Keratinocyte (primary cell): Measurements from ENCODE around the gene DNAJB11. TPM values are rescaled to one million over a fixed set of nuclear protein-coding genes. Genes with fewer than 3 reads are reported as not detected.

Experiments used
- DNase-seq: peaks from one replicate; pipeline ENCODE4 v3.0.0-alpha.2; 2011; ENCODE audit warnings: low read depth, missing footprints, low spot score
- FAIRE-seq: peaks from 2 replicates; lab custom pipeline; 2011; peaks lifted over from hg19 to GRCh38; lab: Jason Lieb, UNC
- H2AFZ ChIP-seq: 2 replicates; pipeline ENCODE4 v1.6.0; 2012; ENCODE audit warnings: low read length, control low read depth, inconsistent platforms; ENCODE audit not compliant: control insufficient read depth
- H3K27ac ChIP-seq: 2 replicates; pipeline ENCODE4 v1.5.1; 2011; ENCODE audit warnings: low read length; ENCODE audit not compliant: control insufficient read depth, insufficient read depth
- H3K27me3 ChIP-seq: 3 replicates; pipeline ENCODE4 v1.6.0; 2011; ENCODE audit warnings: low read length; ENCODE audit not compliant: control insufficient read depth, insufficient read depth; ENCODE audit errors: extremely low read depth
- H3K36me3 ChIP-seq, 2 experiments: 2 replicates in 1 of 2; 3 replicates in 1 of 2; pipeline ENCODE4 v1.5.1; 2011; ENCODE audit warnings: low read length in 2 of 2, mild to moderate bottlenecking in 1 of 2; ENCODE audit not compliant: control insufficient read depth in 2 of 2, insufficient read depth in 2 of 2; ENCODE audit errors: extremely low read depth in 1 of 2
- H3K4me1 ChIP-seq: 3 replicates; pipeline ENCODE4 v1.5.1; 2011; ENCODE audit warnings: low read length; ENCODE audit not compliant: control insufficient read depth, insufficient read depth; ENCODE audit errors: extremely low read depth
- H3K4me2 ChIP-seq: 3 replicates; pipeline ENCODE4 v1.6.0; 2011; ENCODE audit warnings: low read depth, low read length; ENCODE audit not compliant: control insufficient read depth, insufficient read depth; ENCODE audit errors: extremely low read depth
- H3K4me3 ChIP-seq, 3 experiments: fragments of 200-600 bp in 1 of 3; sonication (generic) in 1 of 3; 2 replicates in 2 of 3; 3 replicates in 1 of 3; pipeline ENCODE4 v1.5.1; 2011 to 2016; ENCODE audit warnings: low read length in 3 of 3, mild to moderate bottlenecking in 3 of 3, control low read depth in 2 of 3, inconsistent platforms in 1 of 3, low read depth in 1 of 3, mixed read lengths in 1 of 3, mixed run types in 1 of 3, moderate library complexity in 1 of 3; ENCODE audit not compliant: control insufficient read depth in 2 of 3, insufficient read depth in 2 of 3; ENCODE audit errors: extremely low read depth in 1 of 3
- H3K79me2 ChIP-seq: 2 replicates; pipeline ENCODE4 v1.6.0; 2012; ENCODE audit warnings: low read length; ENCODE audit not compliant: control insufficient read depth, insufficient read depth
- H3K9ac ChIP-seq: 3 replicates; pipeline ENCODE4 v1.6.0; 2011; ENCODE audit warnings: low read length; ENCODE audit not compliant: control insufficient read depth, insufficient read depth; ENCODE audit errors: extremely low read depth
- H3K9me1 ChIP-seq: 3 replicates; pipeline ENCODE4 v1.6.0; 2011; ENCODE audit warnings: low read length; ENCODE audit not compliant: control insufficient read depth, insufficient read depth; ENCODE audit errors: extremely low read depth
- H3K9me3 ChIP-seq: 2 replicates; pipeline ENCODE4 v1.5.1; 2012; ENCODE audit warnings: low read depth, low read length; ENCODE audit not compliant: control insufficient read depth
- H4K20me1 ChIP-seq: 3 replicates; pipeline ENCODE4 v1.6.0; 2011; ENCODE audit warnings: low read length; ENCODE audit not compliant: control insufficient read depth, insufficient read depth; ENCODE audit errors: extremely low read depth
- EZH2 ChIP-seq: IDR thresholded peaks from one replicate; pipeline ENCODE4 v1.6.1; 2012; ENCODE audit warnings: inconsistent platforms, mild to moderate bottlenecking, low read length, moderate library complexity
- dilution Hi-C: fragments of 300-500 bp; cut with MboI; formaldehyde crosslinking; loops from one replicate; pipeline ENCODE4 v1.7.0; 2020; ENCODE audit warnings: low sequenced_read_pairs; ENCODE audit not compliant: extremely low pct_ligation_motif_present
- polyA plus RNA-seq, 5 experiments: library from polyadenylated mRNA; depleted of rRNA in 3 of 5; stranded (reverse) in 3 of 5; stranded (forward) in 1 of 5; unstranded in 1 of 5; fragments of >200 nt; gene quantifications; 1 replicate in 1 of 5; 2 replicates in 3 of 5; 3 replicates in 1 of 5; pipeline versions ENCODE4 v1.2.1 to v1.2.3, GENCODE V29; 2011 to 2012; ENCODE audit warnings: missing spikeins in 2 of 5, low read depth in 1 of 5, low replicate concordance in 1 of 5
- TF ChIP-seq, protein P1 (sequence below), 3 experiments: IDR thresholded peaks in 1 of 3; conservative IDR thresholded peaks in 1 of 3; optimal IDR thresholded peaks in 1 of 3; 2 replicates in 2 of 3; 3 replicates in 1 of 3; pipeline versions ENCODE3 to v1.5.1; 2011; ENCODE audit warnings: low read length in 3 of 3, mild to moderate bottlenecking in 3 of 3, moderate library complexity in 2 of 3, control low read depth in 1 of 3, inconsistent platforms in 1 of 3; ENCODE audit not compliant: insufficient read depth in 2 of 3; ENCODE audit errors: extremely low read depth in 1 of 3

Gene DNAJB11
- polyA plus RNA-seq, 1 donor (not counting 4 experiments of a cell fraction or from before 2014, with no cell fraction given), result 61.8 TPM

GRCh38 chr3:186612065-186612464 lies 41.5 kb downstream of the DNAJB11 start:
- DNase-seq, result no peak
- Histone ChIP-seq H3K9me1 (no peaks in the 10 kb centered on the region), H3K4me1 (peaks cover 17% of the 10 kb centered on the region), H4K20me1 (no peaks in the 10 kb centered on the region), H3K36me3 (no peaks in the 10 kb centered on the region), H3K79me2 (no peaks in the 10 kb centered on the region), H3K4me2 (no peak overlapping the region), H3K9me3 (no peaks in the 10 kb centered on the region), H3K9ac (no peak overlapping the region), H2AFZ (no peak overlapping the region), H3K27me3 (no peaks in the 10 kb centered on the region), H3K4me3 (no peak overlapping the region), H3K27ac (no peak overlapping the region)
- no peak for FAIRE-seq
- dilution Hi-C loops, result no loop called here
- TF ChIP-seq, protein P1, sequence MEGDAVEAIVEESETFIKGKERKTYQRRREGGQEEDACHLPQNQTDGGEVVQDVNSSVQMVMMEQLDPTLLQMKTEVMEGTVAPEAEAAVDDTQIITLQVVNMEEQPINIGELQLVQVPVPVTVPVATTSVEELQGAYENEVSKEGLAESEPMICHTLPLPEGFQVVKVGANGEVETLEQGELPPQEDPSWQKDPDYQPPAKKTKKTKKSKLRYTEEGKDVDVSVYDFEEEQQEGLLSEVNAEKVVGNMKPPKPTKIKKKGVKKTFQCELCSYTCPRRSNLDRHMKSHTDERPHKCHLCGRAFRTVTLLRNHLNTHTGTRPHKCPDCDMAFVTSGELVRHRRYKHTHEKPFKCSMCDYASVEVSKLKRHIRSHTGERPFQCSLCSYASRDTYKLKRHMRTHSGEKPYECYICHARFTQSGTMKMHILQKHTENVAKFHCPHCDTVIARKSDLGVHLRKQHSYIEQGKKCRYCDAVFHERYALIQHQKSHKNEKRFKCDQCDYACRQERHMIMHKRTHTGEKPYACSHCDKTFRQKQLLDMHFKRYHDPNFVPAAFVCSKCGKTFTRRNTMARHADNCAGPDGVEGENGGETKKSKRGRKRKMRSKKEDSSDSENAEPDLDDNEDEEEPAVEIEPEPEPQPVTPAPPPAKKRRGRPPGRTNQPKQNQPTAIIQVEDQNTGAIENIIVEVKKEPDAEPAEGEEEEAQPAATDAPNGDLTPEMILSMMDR (optimal IDR thresholded peaks at IDR 0.05 in 1 of 3, IDR thresholded peaks at IDR 0.05 in 1 of 3, conservative IDR thresholded peaks at IDR 0.05 in 1 of 3; ENCODE audit: extremely low read depth in 1 of 3, insufficient read depth in 2 of 3, low read length in 3 of 3), result no peak
- no peak for TF ChIP-seq EZH2

DNA sequence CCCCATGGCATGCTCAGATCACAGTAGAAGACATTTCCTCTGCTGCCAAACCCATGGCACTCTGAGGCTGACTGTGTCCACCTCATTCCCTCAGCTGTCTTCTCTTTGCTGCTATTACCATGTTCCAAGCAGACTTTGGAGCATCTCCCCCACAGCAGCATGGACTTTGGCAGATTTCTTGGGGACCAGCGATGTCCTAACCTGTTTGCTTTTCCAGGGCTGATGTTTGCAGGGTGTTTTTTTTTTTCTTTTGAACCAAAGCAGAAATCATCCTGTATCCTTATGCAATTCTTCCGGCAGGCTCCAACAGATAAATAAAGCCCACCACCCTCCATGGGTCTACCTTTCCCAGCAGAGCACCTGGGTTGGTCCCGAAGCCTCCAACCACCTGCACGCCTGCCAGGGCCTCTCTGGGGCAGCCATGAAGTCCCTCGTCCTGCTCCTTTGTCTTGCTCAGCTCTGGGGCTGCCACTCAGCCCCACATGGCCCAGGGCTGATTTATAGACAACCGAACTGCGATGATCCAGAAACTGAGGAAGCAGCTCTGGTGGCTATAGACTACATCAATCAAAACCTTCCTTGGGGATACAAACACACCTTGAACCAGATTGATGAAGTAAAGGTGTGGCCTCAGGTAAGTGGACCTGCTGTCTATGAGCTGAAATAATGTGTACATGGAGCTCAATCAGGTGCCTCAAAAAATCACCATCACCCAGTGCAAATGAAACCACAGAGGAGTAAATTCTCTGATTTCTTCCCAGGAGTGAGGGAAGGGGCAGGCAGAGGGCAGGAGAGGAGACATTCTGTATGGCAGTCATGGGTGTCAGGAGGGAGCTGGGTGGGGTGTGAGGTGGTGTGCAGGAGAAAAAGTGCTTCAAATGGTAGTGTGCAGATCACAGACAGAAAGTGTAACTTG lies 42.5 kb downstream of the DNAJB11 start, which contains the start of gene AHSG:
Gene AHSG, plus strand, starts transcription at position 340 of the 916 bp plus-strand sequence. Its CDS starts 82 bp downstream, at position 422.
- Histone ChIP-seq H3K9me3 (no peaks in the 10 kb centered on the region), H3K79me2 (no peaks in the 10 kb centered on the region), H2AFZ (no peak within 1 kb of the TSS), H4K20me1 (no peaks in the 10 kb centered on the region), H3K9me1 (no peaks in the 10 kb centered on the region), H3K27me3 (no peaks in the 10 kb centered on the region), H3K4me3 (no peak within 1 kb of the TSS), H3K9ac (no peak within 1 kb of the TSS), H3K4me1 (peaks cover 25% of the 10 kb centered on the region), H3K27ac (no peak within 1 kb of the TSS), H3K36me3 (no peaks in the 10 kb centered on the region), H3K4me2 (no peak within 1 kb of the TSS)
- no peak for TF ChIP-seq EZH2
- TF ChIP-seq, protein P1 (optimal IDR thresholded peaks at IDR 0.05 in 1 of 3, IDR thresholded peaks at IDR 0.05 in 1 of 3, conservative IDR thresholded peaks at IDR 0.05 in 1 of 3; ENCODE audit: extremely low read depth in 1 of 3, insufficient read depth in 2 of 3, low read length in 3 of 3), result no peak
- DNase-seq (no peak), FAIRE-seq (no peak)
- dilution Hi-C loops, result no loop called here
